MM.1S (cell line): Measurements from ENCODE around the gene DEDD.

ENCODE experiments used
- DNase-seq: peaks from one replicate; pipeline ENCODE4 v3.0.0-alpha.2; 2015
- H2AFZ ChIP-seq: fragments of 300-600 bp; sonication (generic); 2 replicates; pipeline ENCODE4 v1.6.0; 2016; ENCODE audit warnings: antibody characterized with exemption, low read length
- H3F3A ChIP-seq: fragments of 300-600 bp; sonication (generic); 2 replicates; pipeline ENCODE4 v1.6.1; 2016; ENCODE audit warnings: mild to moderate bottlenecking, antibody characterized with exemption, low read length, moderate library complexity, mixed read lengths; ENCODE audit not compliant: insufficient read depth
- H3K27ac ChIP-seq: fragments of 300-600 bp; sonication (generic); 2 replicates; pipeline ENCODE4 v1.5.1; 2016; ENCODE audit warnings: mild to moderate bottlenecking, low read length
- H3K27me3 ChIP-seq: fragments of 300-600 bp; sonication (generic); replicated peaks from 2 replicates; pipeline ENCODE4 v1.6.0; 2016; ENCODE audit warnings: low read length; ENCODE audit not compliant: insufficient read depth
- H3K36me3 ChIP-seq: fragments of 300-600 bp; sonication (generic); replicated peaks from 2 replicates; pipeline ENCODE4 v1.6.1; 2016; ENCODE audit warnings: mild to moderate bottlenecking, low read length, mixed read lengths; ENCODE audit not compliant: insufficient read depth
- H3K4me1 ChIP-seq: fragments of 300-600 bp; sonication (generic); 2 replicates; pipeline ENCODE4 v1.6.1; 2016; ENCODE audit warnings: low read length, mixed read lengths
- H3K4me2 ChIP-seq: fragments of 300-600 bp; sonication (generic); 2 replicates; pipeline ENCODE4 v1.6.0; 2016; ENCODE audit warnings: low read depth, low read length
- H3K4me3 ChIP-seq: fragments of 300-600 bp; sonication (generic); 2 replicates; pipeline ENCODE4 v1.5.1; 2016; ENCODE audit warnings: low read length, mixed read lengths
- H3K79me2 ChIP-seq: fragments of 300-600 bp; sonication (generic); 2 replicates; pipeline ENCODE4 v1.6.1; 2016; ENCODE audit warnings: mixed run types, low read length, mixed read lengths
- H3K9ac ChIP-seq: fragments of 300-600 bp; sonication (generic); 2 replicates; pipeline ENCODE4 v1.6.1; 2016; ENCODE audit warnings: low read length, mixed read lengths
- H3K9me2 ChIP-seq: fragments of 300-600 bp; sonication (generic); replicated peaks from 2 replicates; pipeline ENCODE4 v1.6.1; 2016; ENCODE audit warnings: mild to moderate bottlenecking, low read length, mixed read lengths; ENCODE audit not compliant: insufficient read depth
- H3K9me3 ChIP-seq: fragments of 300-600 bp; sonication (generic); replicated peaks from 2 replicates; pipeline ENCODE4 v1.6.1; 2016; ENCODE audit warnings: mild to moderate bottlenecking, low read length, mixed read lengths; ENCODE audit not compliant: insufficient read depth
- H4K20me1 ChIP-seq: fragments of 300-600 bp; sonication (generic); 2 replicates; pipeline ENCODE4 v1.6.1; 2016; ENCODE audit warnings: mild to moderate bottlenecking, low read length, moderate library complexity, mixed read lengths; ENCODE audit not compliant: insufficient read depth
- CTCF ChIP-seq: fragments of 300-600 bp; sonication (generic); IDR thresholded peaks from 2 replicates; pipeline ENCODE4 v1.5.1; 2016; ENCODE audit warnings: antibody characterized with exemption, low read length, mixed read lengths
- EZH2 ChIP-seq: fragments of 300-600 bp; sonication (generic); optimal IDR thresholded peaks from 2 replicates; pipeline ENCODE3; 2017; ENCODE audit warnings: low read depth, mild to moderate bottlenecking, antibody characterized with exemption, low read length, mixed read lengths
- EZH2phosphoT487 ChIP-seq: fragments of 300-600 bp; sonication (generic); IDR thresholded peaks from 2 replicates; pipeline ENCODE4 v1.6.1; 2018; ENCODE audit warnings: antibody characterized with exemption, low read length

DEDD gene

GRCh38 chr1:161082996-161083747, 49.3 kb downstream of the DEDD start:
- Histone ChIP-seq H2AFZ (no peak overlapping the region), H3K4me2 (no peak overlapping the region)

GRCh38 chr1:161082483-161082882, 50.0 kb downstream of the DEDD start:
- Histone ChIP-seq H4K20me1 (no peaks in the 10 kb centered on the region), H3K9ac (no peak overlapping the region), H3K4me1 (no peaks in the 10 kb centered on the region), H3K9me2 (no peaks in the 10 kb centered on the region), H3K9me3 (no peaks in the 10 kb centered on the region), H2AFZ (no peak overlapping the region), H3K27ac (no peak overlapping the region), H3K4me2 (no peak overlapping the region), H3K79me2 (no peaks in the 10 kb centered on the region), H3K36me3 (no peaks in the 10 kb centered on the region), H3F3A (no peaks in the 10 kb centered on the region), H3K4me3 (no peak overlapping the region), H3K27me3 (no peaks in the 10 kb centered on the region)
- DNase-seq = no peak
- TF ChIP-seq EZH2phosphoT487 (no peak), CTCF (no peak), EZH2 (no peak)

More at GRCh38 chr1:161082996-161083747, 49.3 kb downstream of the DEDD start:
- DNase-seq = no peak
- H3K27ac ChIP-seq = no peak overlapping the region
- no peaks in the 10 kb centered on the region for H4K20me1 ChIP-seq
- H3K79me2 ChIP-seq = no peaks in the 10 kb centered on the region
- no peaks in the 10 kb centered on the region for H3K36me3 ChIP-seq
- H3K4me3 ChIP-seq = no peak overlapping the region
- no peaks in the 10 kb centered on the region for H3K27me3 ChIP-seq
- TF ChIP-seq CTCF (no peak), EZH2 (no peak), EZH2phosphoT487 (no peak)
- H3K4me1 ChIP-seq = no peaks in the 10 kb centered on the region
- no peaks in the 10 kb centered on the region for H3K9me3 ChIP-seq
- H3F3A ChIP-seq = no peaks in the 10 kb centered on the region
- H3K9me2 ChIP-seq = no peaks in the 10 kb centered on the region
- H3K9ac ChIP-seq = no peak overlapping the region

- no peak for DNase-seq
- H3K4me2 ChIP-seq = no peak overlapping the region
- no peak overlapping the region for H3K9ac ChIP-seq
- no peaks in the 10 kb centered on the region for H4K20me1 ChIP-seq
- H3K4me3 ChIP-seq = no peak overlapping the region
- no peaks in the 10 kb centered on the region for H3K79me2 ChIP-seq
- no peaks in the 10 kb centered on the region for H3K9me2 ChIP-seq
- TF ChIP-seq EZH2 (no peak), EZH2phosphoT487 (no peak), CTCF (no peak)
- no peaks in the 10 kb centered on the region for H3K4me1 ChIP-seq
- no peaks in the 10 kb centered on the region for H3F3A ChIP-seq
- H2AFZ ChIP-seq = no peak overlapping the region
- H3K9me3 ChIP-seq = no peaks in the 10 kb centered on the region
- no peaks in the 10 kb centered on the region for H3K27me3 ChIP-seq
- no peak overlapping the region for H3K27ac ChIP-seq
- no peaks in the 10 kb centered on the region for H3K36me3 ChIP-seq
Measured at GRCh38 chr1:161081519-161081918, 50.9 kb downstream of the DEDD start.
